T-helper 1 cell treated with Interleukin-12 subunit alpha and Interleukin-12 subunit beta and Interleukin-4 antibody, amounts not matched to agents 30 μg/mL and 1 μg/mL, for 36 hours (primary cell): ENCODE results near the gene LCT.
"Not testable (repeated sequence)": the region's sequence is repeated elsewhere in the genome, so short reads cannot be mapped to it uniquely, and the experiment has no call there.

ENCODE experiments used
- H3K27ac Mint-ChIP-seq: one replicate; pipeline ENCODE4 v1.8.0; 2021; ENCODE audit warnings: mild to moderate bottlenecking, mixed read lengths
- H3K27me3 Mint-ChIP-seq: one replicate; pipeline ENCODE4 v1.8.0; 2021; ENCODE audit warnings: low read depth, mixed read lengths
- H3K36me3 Mint-ChIP-seq: one replicate; pipeline ENCODE4 v1.8.0; 2021; ENCODE audit warnings: low read depth, mixed read lengths
- H3K4me1 Mint-ChIP-seq: one replicate; pipeline ENCODE4 v1.8.0; 2021; ENCODE audit warnings: low read depth, mixed read lengths
- H3K4me3 Mint-ChIP-seq: one replicate; pipeline ENCODE4 v1.8.0; 2021; ENCODE audit warnings: mild to moderate bottlenecking, moderate library complexity, mixed read lengths
- H3K9me3 Mint-ChIP-seq: one replicate; pipeline ENCODE4 v1.8.0; 2021; ENCODE audit warnings: mixed read lengths

LCT gene

DNA sequence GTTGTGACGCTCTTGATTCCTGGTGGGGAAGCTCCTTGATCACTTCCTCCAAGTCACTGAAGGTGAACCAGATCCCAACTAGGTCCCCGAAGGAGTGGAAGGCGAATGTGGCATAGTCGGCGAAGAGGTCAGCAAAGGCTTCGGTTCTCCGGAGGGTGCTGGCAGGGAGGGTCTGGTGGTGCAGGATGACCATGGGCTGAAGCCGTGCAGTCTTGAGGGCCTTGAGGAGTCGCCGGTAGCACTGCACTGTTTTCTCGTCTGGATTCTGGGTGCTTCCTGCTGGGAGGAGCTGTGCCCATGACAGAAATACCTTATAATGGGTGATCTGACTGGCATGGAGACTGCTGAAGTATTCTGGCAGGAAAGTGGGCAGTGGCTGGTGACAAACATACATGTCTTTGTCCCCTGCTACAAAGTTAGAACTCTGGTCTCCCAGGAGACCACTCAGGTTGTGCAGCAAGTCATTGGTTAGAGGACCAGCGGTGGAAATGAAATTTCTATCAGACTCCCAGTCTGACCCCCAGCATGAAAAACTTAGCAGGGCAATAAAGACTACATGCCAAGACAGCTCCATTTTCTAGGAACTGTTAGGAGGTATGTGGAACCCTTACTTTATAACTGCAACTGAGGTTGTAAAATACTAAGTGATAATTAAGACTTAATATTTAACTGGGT, at the start of gene LCT:
TSS of gene LCT (minus strand) at position 589 of the 675 bp plus-strand sequence. CDS start at position 574, 15 bp downstream.
- H3K27me3 Mint-ChIP-seq: no peaks in the 10 kb centered on the region
- H3K36me3 Mint-ChIP-seq: peaks cover 20% of the 10 kb centered on the region
- no peak within 1 kb of the TSS for H3K4me3 Mint-ChIP-seq
- peaks cover 21% of the 10 kb centered on the region for H3K4me1 Mint-ChIP-seq
- no peaks in the 10 kb centered on the region for H3K9me3 Mint-ChIP-seq
- H3K27ac Mint-ChIP-seq: no peak within 1 kb of the TSS

DNA sequence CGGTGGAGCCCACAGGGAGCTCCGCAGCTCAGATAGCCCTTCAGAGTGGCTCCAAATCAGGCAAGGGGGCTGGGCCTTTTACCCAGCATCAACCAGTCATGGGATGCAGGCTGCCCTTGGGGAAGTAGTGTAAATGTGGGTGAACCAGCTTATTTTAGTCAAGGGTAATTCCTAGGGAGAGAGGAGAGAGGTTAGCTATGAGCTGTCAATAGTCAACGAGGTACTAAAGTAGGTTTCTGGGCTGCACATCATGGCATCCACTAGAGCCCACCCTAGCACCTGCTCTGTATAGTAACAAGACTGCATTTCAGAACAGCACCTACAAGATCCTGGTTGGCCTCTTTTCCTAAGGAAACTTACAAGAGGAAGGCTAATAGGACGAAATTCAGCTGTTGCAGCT, 48.7 kb upstream of the LCT start:
- Mint-ChIP-seq H3K36me3 (no peaks in the 10 kb centered on the region), H3K27me3 (peaks cover 31% of the 10 kb centered on the region), H3K9me3 (peaks cover 10% of the 10 kb centered on the region), H3K27ac (no peak overlapping the region), H3K4me1 (peaks cover 7% of the 10 kb centered on the region), H3K4me3 (no peak overlapping the region)

- Mint-ChIP-seq H3K27ac (no peak overlapping the region), H3K27me3 (peaks cover 26% of the 10 kb centered on the region), H3K9me3 (no peaks in the 10 kb centered on the region), H3K36me3 (no peaks in the 10 kb centered on the region), H3K4me1 (peaks cover 3% of the 10 kb centered on the region), H3K4me3 (no peak overlapping the region)
Measured at GRCh38 chr2:135882415-135882814, 45.4 kb upstream of the LCT start.

GRCh38 chr2:135876770-135877169, 39.8 kb upstream of the LCT start:
- H3K4me1 Mint-ChIP-seq: peaks cover 28% of the 10 kb centered on the region
- peak overlapping the region; percentile 84 for H3K4me3 Mint-ChIP-seq
- not testable (repeated sequence) for H3K27me3 Mint-ChIP-seq, H3K9me3 Mint-ChIP-seq
- peaks cover 17% of the 10 kb centered on the region for H3K36me3 Mint-ChIP-seq
- H3K27ac Mint-ChIP-seq: peak overlapping the region; percentile 87

GRCh38 chr2:135876066-135876711, 39.2 kb upstream of the LCT start, which contains the start of gene MCM6:
TSS of gene MCM6 (minus strand) at chr2:135876443. CDS start at chr2:135876365, 78 bp downstream.
- H3K27ac Mint-ChIP-seq: peak within 1 kb of the TSS; percentile 87
- no peaks in the 10 kb centered on the region for H3K27me3 Mint-ChIP-seq
- H3K9me3 Mint-ChIP-seq: no peaks in the 10 kb centered on the region
- peaks cover 30% of the 10 kb centered on the region for H3K4me1 Mint-ChIP-seq
- H3K36me3 Mint-ChIP-seq: peaks cover 21% of the 10 kb centered on the region
- H3K4me3 Mint-ChIP-seq: peak within 1 kb of the TSS; percentile 93

DNA sequence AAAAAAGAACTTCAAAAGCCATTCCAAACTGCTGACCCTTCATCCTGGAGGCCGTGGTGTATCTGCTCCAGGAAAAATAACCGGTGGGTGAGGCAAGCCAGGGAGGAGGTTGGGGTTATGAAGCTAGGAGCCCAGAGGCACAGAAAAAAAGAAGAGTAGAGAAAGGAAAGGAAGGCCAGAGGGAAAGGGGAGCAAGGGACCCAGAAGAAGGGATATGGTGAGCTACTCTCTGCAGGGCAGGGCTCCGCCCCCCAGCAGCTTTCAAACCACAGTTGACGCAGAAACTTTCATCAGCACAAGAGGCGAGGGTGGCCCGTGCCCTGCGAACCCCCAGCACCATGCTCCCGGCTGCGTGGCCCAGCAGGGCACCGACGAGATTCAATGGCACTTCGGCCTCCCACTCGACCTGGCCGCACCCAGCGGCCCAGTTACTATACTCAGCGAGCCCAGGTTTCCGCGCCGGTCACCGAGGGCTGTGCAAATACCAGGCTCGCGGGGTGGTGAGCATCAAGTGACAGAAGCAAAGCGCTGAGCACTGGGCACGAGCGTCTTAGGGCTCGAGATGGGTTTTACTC, 38.6 kb upstream of the LCT start:
- no peaks in the 10 kb centered on the region for H3K9me3 Mint-ChIP-seq
- peak overlapping the region; percentile 84 for H3K27ac Mint-ChIP-seq
- peaks cover 22% of the 10 kb centered on the region for H3K36me3 Mint-ChIP-seq
- H3K4me3 Mint-ChIP-seq: peak overlapping the region; percentile 93
- H3K4me1 Mint-ChIP-seq: peaks cover 33% of the 10 kb centered on the region
- H3K27me3 Mint-ChIP-seq: no peaks in the 10 kb centered on the region

DNA sequence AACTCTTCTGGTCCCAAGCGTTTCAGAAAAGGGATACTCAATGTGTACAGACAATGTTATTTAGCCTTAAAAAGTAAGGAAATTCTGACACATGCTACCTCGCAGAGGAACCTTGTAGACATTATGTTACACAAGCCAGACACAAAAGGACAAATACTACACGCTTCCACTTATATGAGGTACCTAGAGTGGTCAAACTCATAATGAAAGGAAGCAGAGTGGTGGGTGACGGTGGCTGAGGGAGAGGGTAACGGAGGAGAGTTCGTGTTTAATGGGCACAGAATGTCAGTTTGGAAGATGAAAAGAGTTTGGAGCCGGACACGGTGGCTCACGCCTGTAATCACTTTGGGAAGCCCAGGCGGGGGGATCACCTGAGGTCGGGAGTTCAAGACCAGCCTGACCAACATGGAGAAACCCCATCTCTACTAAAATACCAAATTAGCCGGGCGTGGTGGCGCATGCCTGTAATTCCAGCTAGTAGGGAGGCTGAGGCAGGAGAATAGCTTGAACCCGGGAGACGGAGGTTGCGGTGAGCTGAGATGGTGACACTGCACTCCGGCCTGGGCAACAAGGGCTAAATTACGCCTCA, 37.9 kb upstream of the LCT start:
- Mint-ChIP-seq H3K36me3 (peaks cover 27% of the 10 kb centered on the region), H3K4me3 (peak overlapping the region; percentile 93), H3K27me3 (no peaks in the 10 kb centered on the region), H3K9me3 (no peaks in the 10 kb centered on the region), H3K27ac (peak overlapping the region; percentile 84), H3K4me1 (peaks cover 37% of the 10 kb centered on the region)

GRCh38 chr2:135870571-135870970, 33.6 kb upstream of the LCT start:
- H3K36me3 Mint-ChIP-seq: peaks cover 51% of the 10 kb centered on the region
- H3K4me3 Mint-ChIP-seq: no peak overlapping the region
- H3K27me3 Mint-ChIP-seq: no peaks in the 10 kb centered on the region
- H3K27ac Mint-ChIP-seq: peak overlapping the region; percentile 45
- H3K4me1 Mint-ChIP-seq: peaks cover 39% of the 10 kb centered on the region
- no peaks in the 10 kb centered on the region for H3K9me3 Mint-ChIP-seq

DNA sequence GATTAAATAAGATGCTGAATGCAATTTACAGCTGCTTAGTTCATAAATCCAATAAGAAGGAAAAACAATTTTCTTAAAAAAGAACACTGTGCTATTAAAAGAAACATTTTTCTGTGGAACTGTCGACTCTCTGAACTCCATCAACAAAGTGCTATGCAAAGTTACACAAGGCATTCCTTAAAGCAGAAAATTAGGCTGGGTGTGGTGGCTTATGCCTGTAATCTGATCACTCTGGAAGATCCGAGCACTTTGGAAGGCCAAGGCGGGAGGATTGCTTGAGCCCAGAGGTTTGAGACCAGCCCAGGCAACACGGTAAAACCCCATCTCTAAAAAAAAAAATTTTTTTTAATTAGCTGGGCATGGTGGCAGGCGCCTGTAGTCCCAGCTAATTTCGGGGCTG, 26.2 kb upstream of the LCT start:
- Mint-ChIP-seq H3K4me3 (no peak overlapping the region), H3K36me3 (peaks cover 48% of the 10 kb centered on the region), H3K27ac (no peak overlapping the region), H3K9me3 (no peaks in the 10 kb centered on the region), H3K27me3 (no peaks in the 10 kb centered on the region), H3K4me1 (peaks cover 15% of the 10 kb centered on the region)

DNA sequence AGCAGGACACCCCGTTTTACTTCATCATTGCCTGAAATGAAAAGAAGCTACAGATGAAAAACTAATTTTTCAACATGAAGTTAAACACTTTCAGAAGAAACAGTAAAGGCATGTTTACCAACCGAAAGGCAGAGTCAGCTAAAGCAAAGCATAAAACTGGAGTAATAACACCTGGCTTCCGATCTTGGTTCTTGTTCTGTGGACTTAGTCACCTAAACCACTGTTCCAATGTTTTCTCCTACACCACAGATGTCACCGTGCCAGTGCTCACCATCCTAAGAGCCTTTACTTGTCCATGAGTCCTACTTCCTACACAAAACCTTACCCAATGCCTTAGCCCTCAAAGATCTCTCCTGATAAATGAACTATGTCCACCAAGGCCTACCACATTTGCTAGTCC, 25.7 kb upstream of the LCT start:
- peaks cover 47% of the 10 kb centered on the region for H3K36me3 Mint-ChIP-seq
- H3K4me3 Mint-ChIP-seq: no peak overlapping the region
- no peak overlapping the region for H3K27ac Mint-ChIP-seq
- H3K9me3 Mint-ChIP-seq: no peaks in the 10 kb centered on the region
- H3K4me1 Mint-ChIP-seq: peaks cover 11% of the 10 kb centered on the region
- H3K27me3 Mint-ChIP-seq: no peaks in the 10 kb centered on the region

DNA sequence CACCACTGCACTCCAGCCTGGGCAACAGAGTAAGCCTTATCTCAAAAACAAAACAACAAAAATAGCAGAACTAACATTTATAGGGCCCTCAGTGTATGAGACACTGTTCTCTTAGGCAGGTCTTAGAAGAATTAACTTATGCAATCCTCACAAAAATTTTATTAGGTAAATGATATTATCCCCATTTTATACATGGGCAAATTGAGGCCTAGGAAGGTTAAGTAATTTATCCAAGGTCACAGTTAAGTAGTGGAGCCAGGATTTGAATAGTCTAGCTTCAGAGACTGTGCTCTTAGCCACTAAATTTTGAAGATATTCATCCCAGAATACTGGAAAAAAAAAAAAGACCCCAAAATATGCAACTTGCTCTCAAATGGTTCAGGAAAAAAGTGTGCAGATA, 16.4 kb upstream of the LCT start:
- H3K27me3 Mint-ChIP-seq: no peaks in the 10 kb centered on the region
- H3K27ac Mint-ChIP-seq: no peak overlapping the region
- peaks cover 3% of the 10 kb centered on the region for H3K4me1 Mint-ChIP-seq
- H3K36me3 Mint-ChIP-seq: peaks cover 52% of the 10 kb centered on the region
- no peak overlapping the region for H3K4me3 Mint-ChIP-seq
- no peaks in the 10 kb centered on the region for H3K9me3 Mint-ChIP-seq

DNA sequence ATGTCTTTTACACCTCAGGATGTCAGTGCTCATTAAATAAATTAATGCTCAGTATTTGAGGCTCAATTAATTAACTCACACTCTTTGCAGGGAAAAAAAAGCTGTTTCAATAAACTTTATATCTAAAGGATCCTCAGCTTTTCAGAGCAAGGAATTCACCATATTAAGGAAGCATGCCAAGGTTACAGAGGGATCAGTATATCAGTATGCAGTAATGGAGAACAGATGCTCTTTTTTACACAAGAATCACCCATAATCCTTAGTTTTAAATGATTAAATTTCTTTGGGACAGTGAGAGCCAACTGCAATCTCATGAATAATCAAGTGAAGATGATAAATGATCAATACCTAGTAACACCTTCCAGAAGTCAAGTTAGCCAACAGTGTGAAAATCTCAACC, 14.9 kb upstream of the LCT start:
- Mint-ChIP-seq H3K9me3 (no peaks in the 10 kb centered on the region), H3K27me3 (no peaks in the 10 kb centered on the region), H3K27ac (no peak overlapping the region), H3K4me1 (peaks cover 5% of the 10 kb centered on the region), H3K4me3 (no peak overlapping the region), H3K36me3 (peaks cover 49% of the 10 kb centered on the region)

- peaks cover 5% of the 10 kb centered on the region for H3K4me1 Mint-ChIP-seq
- no peaks in the 10 kb centered on the region for H3K27me3 Mint-ChIP-seq
Measured at GRCh38 chr2:135850892-135851668, 14.1 kb upstream of the LCT start.

DNA sequence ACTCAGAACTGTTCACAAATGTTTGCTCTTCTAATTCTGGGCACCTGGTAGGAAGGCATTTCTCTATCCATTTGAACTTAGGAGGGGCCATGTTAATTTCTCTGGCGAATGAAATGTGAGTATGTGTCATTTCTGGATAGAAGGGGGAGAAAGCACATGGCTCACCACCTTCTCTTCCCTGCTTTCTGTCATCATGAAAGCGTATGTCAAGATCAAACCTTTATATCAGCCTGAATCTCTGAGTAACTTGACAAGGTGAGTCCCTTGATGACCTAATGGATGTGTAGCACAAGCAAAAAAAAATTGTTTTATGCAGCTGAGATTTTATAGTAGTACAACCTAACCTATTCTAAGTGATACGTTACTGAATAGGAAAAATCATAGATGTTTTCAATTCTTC, 12.1 kb upstream of the LCT start:
- Mint-ChIP-seq H3K27me3 (no peaks in the 10 kb centered on the region), H3K27ac (no peak overlapping the region), H3K9me3 (no peaks in the 10 kb centered on the region), H3K36me3 (peaks cover 45% of the 10 kb centered on the region), H3K4me1 (peaks cover 5% of the 10 kb centered on the region), H3K4me3 (no peak overlapping the region)

More at GRCh38 chr2:135850892-135851668, 14.1 kb upstream of the LCT start:
- H3K27ac Mint-ChIP-seq: no peak overlapping the region
- H3K9me3 Mint-ChIP-seq: no peaks in the 10 kb centered on the region
- H3K36me3 Mint-ChIP-seq: peaks cover 43% of the 10 kb centered on the region
- no peak overlapping the region for H3K4me3 Mint-ChIP-seq
